Measurements from ENCODE around the gene SPCS2. TPM values are rescaled to one million over a fixed set of nuclear protein-coding genes. Genes with fewer than 3 reads are reported as not detected.

Gene SPCS2
- total RNA-seq, 1 donor, result 43.5 TPM

- DNase-seq (ENCODE audit: low read depth), result no peak
- TF ChIP-seq CTCF (IDR thresholded peaks at IDR 0.05; ENCODE audit: insufficient read depth, low read length), result no peak
- no peak overlapping the region for H3K4me3 ChIP-seq (ENCODE audit: low read depth, low read length)
These were observed 15.3 kb upstream of the SPCS2 start for GRCh38 chr11:74933765-74934164.

- TF ChIP-seq CTCF (IDR thresholded peaks at IDR 0.05; ENCODE audit: insufficient read depth, low read length), result no peak
- DNase-seq (ENCODE audit: low read depth), result no peak
- no peak overlapping the region for H3K4me3 ChIP-seq (ENCODE audit: low read depth, low read length)
These were observed 13.8 kb upstream of the SPCS2 start for GRCh38 chr11:74935285-74935684.

DNA sequence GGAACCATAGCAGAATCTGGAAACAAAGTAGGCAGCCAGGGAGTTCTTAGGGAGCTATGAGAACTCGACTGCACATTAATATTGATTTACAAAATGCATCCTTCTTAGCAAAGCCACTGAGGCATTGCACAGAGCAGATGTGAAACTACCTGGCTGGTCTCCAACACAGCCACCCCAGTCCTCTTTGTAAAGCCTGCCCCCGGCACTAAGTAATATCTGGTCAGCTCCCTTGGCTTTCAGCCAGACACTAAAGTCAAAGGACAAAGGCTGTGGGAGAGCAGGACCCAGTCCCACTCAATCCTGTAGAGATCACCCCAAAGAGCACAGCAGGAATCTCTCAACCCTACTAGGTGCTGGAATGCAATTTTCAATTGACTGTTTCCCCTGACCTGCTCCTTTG lies 13.0 kb upstream of the SPCS2 start:
- no peak for DNase-seq (ENCODE audit: low read depth)
- no peak overlapping the region for H3K4me3 ChIP-seq (ENCODE audit: low read depth, low read length)
- no peak for TF ChIP-seq CTCF (IDR thresholded peaks at IDR 0.05; ENCODE audit: insufficient read depth, low read length)

- H3K4me3 ChIP-seq (ENCODE audit: low read depth, low read length), result no peak overlapping the region
- DNase-seq (ENCODE audit: low read depth), result no peak
- no peak for TF ChIP-seq CTCF (IDR thresholded peaks at IDR 0.05; ENCODE audit: insufficient read depth, low read length)
These were observed 12.1 kb upstream of the SPCS2 start for GRCh38 chr11:74936976-74937375.

DNA sequence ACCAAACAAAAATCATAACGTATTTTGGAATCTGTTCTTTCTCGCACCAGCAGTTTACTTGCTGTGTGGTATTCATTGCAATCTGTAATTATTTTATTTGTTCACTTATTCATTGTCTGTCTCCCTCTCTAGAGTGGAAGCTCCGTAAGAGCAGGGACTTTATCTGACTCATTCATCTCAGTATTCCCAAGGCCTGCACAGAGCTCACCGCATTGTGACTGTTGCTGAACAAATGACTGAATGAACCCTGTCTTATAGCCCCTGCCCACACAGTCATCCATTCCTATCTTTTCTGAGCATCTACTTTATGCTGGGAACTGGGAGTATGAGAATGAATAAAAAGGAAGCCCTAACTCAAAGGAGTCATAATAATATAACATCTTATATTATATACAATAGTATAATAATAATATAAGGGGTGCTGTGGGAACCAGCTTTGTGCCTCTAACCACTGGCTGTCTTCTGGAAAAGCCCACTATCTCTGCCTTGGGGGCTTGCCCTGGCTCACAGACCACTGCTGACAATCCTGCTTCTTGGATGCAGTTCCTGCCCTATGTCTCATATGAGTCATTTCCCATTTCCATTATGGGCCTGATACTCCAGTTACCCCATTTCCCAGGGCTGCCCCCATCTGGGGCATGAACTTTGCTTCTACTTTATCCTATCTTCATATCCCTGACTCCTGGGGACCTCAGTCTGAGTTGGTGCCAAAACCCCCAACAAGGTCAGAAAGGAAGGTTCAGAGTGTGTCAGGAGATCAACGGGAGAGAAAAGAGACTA lies 11.2 kb upstream of the SPCS2 start:
- peak; percentile 30 for DNase-seq (ENCODE audit: low read depth)
- no peak overlapping the region for H3K4me3 ChIP-seq (ENCODE audit: low read depth, low read length)
- no peak for TF ChIP-seq CTCF (IDR thresholded peaks at IDR 0.05; ENCODE audit: insufficient read depth, low read length)

DNA sequence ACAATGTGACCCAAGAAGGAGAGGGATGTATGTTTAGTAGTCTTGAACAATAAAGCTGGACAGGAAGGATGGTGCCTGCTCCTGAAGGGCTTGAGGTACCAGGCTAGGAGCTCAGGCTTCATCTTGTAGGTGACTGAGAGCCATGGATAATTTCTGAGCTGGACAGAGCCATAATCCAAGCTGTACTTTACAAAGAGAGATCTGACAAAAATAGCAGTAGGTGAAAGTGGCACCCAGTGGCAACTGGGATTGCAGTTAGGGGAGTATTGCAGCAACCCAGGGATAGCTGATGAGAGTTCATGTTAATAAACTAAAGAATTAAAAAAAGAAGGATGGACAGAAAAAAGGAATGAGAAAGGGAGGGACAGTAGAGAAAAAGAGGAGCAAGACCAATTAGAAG lies 7.6 kb upstream of the SPCS2 start:
- TF ChIP-seq CTCF (IDR thresholded peaks at IDR 0.05; ENCODE audit: insufficient read depth, low read length), result no peak
- no peak for DNase-seq (ENCODE audit: low read depth)
- no peak overlapping the region for H3K4me3 ChIP-seq (ENCODE audit: low read depth, low read length)
